Upper lobe of left lung (tissue), 6 donors: Measurements from ENCODE around the gene EML4. TPM values are rescaled to one million over a fixed set of nuclear protein-coding genes. Genes with fewer than 3 reads are reported as not detected.

ENCODE experiments used
- ATAC-seq, 2 donors: fragments of 200-7000 bp; cut with Tn5 transposase; one replicate each; pipeline ENCODE4 v1.9.1; 2022; ENCODE audit warnings: mild to moderate bottlenecking in 2 of 2, moderate library complexity in 2 of 2; ENCODE audit not compliant: low FRiP score in 2 of 2
- DNase-seq, 2 donors: peaks; one replicate each; pipeline ENCODE4 v3.0.0-alpha.2; 2019 to 2020
- H3K27ac ChIP-seq, 4 donors: fragments of 200-600 bp; sonication (generic); one replicate each; pipeline ENCODE4 v1.5.1; 2016 to 2019
- H3K27me3 ChIP-seq, 4 donors: fragments of 200-600 bp; sonication (generic); one replicate each; pipeline ENCODE4 v1.5.1; 2017 to 2019
- H3K36me3 ChIP-seq, 4 donors: fragments of 200-600 bp; sonication (generic); one replicate each; pipeline ENCODE4 v1.5.1; 2016 to 2019
- H3K4me1 ChIP-seq, 4 donors: fragments of 200-600 bp; sonication (generic); one replicate each; pipeline ENCODE4 v1.5.1; 2018 to 2019
- H3K4me3 ChIP-seq, 4 donors: fragments of 200-600 bp; sonication (generic); one replicate each; pipeline ENCODE4 v1.5.1; 2017 to 2019; ENCODE audit warnings: mild to moderate bottlenecking in 2 of 4, moderate library complexity in 1 of 4
- H3K9me3 ChIP-seq, 4 donors: fragments of 200-600 bp; sonication (generic); one replicate each; pipeline ENCODE4 v1.5.1; 2018 to 2019
- CTCF ChIP-seq, 6 experiments: fragments of 450-650 bp in 4 of 6; fragments of 200-600 bp in 2 of 6; sonication (generic) in 2 of 6; IDR thresholded peaks; one replicate each; pipeline ENCODE4 v1.5.1; 2016 to 2019; ENCODE audit warnings: antibody characterized with exemption in 6 of 6
- EP300 ChIP-seq, 4 donors: sonication (generic); formaldehyde crosslinking; IDR thresholded peaks; one replicate each; pipeline ENCODE4 v1.5.1; 2017; ENCODE audit warnings: antibody characterized with exemption in 4 of 4, control low read depth in 2 of 4
- POLR2A ChIP-seq, 4 donors: fragments of 450-650 bp; IDR thresholded peaks; one replicate each; pipeline ENCODE4 v1.5.1; 2016 to 2017; ENCODE audit warnings: antibody characterized with exemption in 4 of 4, mild to moderate bottlenecking in 2 of 4
- POLR2AphosphoS5 ChIP-seq, 2 donors: sonication (generic); formaldehyde crosslinking; IDR thresholded peaks; one replicate each; pipeline ENCODE4 v1.5.1; 2017; ENCODE audit warnings: antibody characterized with exemption in 2 of 2
- WGBS, 2 donors: methylation state at CpG; one replicate each; pipeline ENCODE4 v1.1.5; 2017 to 2018; 5-methylcytosine and 5-hydroxymethylcytosine counted together
- total RNA-seq, 6 donors: library from RNA; depleted of rRNA in 4 of 6; stranded (reverse); fragments of >200 nt in 4 of 6; gene quantifications; one replicate each; pipeline versions ENCODE4 v1.1.0 to v1.2.1, GENCODE V29; 2016 to 2021
- donor health status: DM: no; HTN: no; CAD: no; lungs with moderate emphysema.
- donor health status: DM: no; HTN: yes; CAD: no; lungs with severe emphysema.

EML4 gene
- total RNA-seq, 6 donors from 2014 or later = 42.7 to 96.9 (median 62.0) TPM

GRCh38 chr2:42286268-42286946 lies 117.3 kb downstream of the EML4 start:
- TF ChIP-seq POLR2A (IDR thresholded peaks at IDR 0.05) (no peak), POLR2AphosphoS5 (IDR thresholded peaks at IDR 0.05) (no peak)
- H3K4me3 ChIP-seq = no peak overlapping the region
- H3K27me3 ChIP-seq = no peaks in the 10 kb centered on the region
- WGBS, 2 donors = 98% methylated on average over 2 of the region's 2 CpGs
- no peak for DNase-seq
- no peaks in the 10 kb centered on the region for H3K9me3 ChIP-seq
- ATAC-seq = no peak
- no peak overlapping the region for H3K27ac ChIP-seq
- peaks cover 0 to 51% (median 17%) of the 10 kb centered on the region in 4 donors for H3K36me3 ChIP-seq
- H3K4me1 ChIP-seq = no peaks in the 10 kb centered on the region

GRCh38 chr2:42288811-42289210 lies 119.7 kb downstream of the EML4 start:
- Histone ChIP-seq H3K4me3 (no peak overlapping the region), H3K36me3 (peaks cover 0 to 60% (median 9%) of the 10 kb centered on the region in 4 donors), H3K9me3 (no peaks in the 10 kb centered on the region), H3K27me3 (no peaks in the 10 kb centered on the region), H3K4me1 (no peaks in the 10 kb centered on the region), H3K27ac (no peak overlapping the region)
- ATAC-seq = no peak
- TF ChIP-seq EP300 (IDR thresholded peaks at IDR 0.05) (no peak), POLR2A (IDR thresholded peaks at IDR 0.05) (no peak)
- no peak for DNase-seq
- WGBS, 2 donors = 85 to 91% methylated on average over 1 of the region's 1 CpG

- Histone ChIP-seq H3K4me3 (no peak overlapping the region), H3K36me3 (peaks cover 0 to 60% (median 9%) of the 10 kb centered on the region in 4 donors), H3K4me1 (no peaks in the 10 kb centered on the region), H3K9me3 (no peaks in the 10 kb centered on the region), H3K27me3 (no peaks in the 10 kb centered on the region), H3K27ac (no peak overlapping the region)
- ATAC-seq = no peak
- TF ChIP-seq POLR2A (IDR thresholded peaks at IDR 0.05) (no peak), POLR2AphosphoS5 (IDR thresholded peaks at IDR 0.05) (no peak), CTCF (IDR thresholded peaks at IDR 0.05) (no peak), EP300 (IDR thresholded peaks at IDR 0.05) (no peak)
- 84 to 85% methylated on average over 4 of the region's 4 CpGs for WGBS, 2 donors
- DNase-seq = no peak
Observed at GRCh38 chr2:42289222-42289621, 120.1 kb downstream of the EML4 start.

GRCh38 chr2:42290005-42290404 lies 120.9 kb downstream of the EML4 start:
- TF ChIP-seq POLR2AphosphoS5 (IDR thresholded peaks at IDR 0.05) = no peak
- no peak for TF ChIP-seq EP300 (IDR thresholded peaks at IDR 0.05)
- no peak for TF ChIP-seq POLR2A (IDR thresholded peaks at IDR 0.05)
- no peak for TF ChIP-seq CTCF (IDR thresholded peaks at IDR 0.05)
- whole genome bisulfite sequencing, 2 donors = 97 to 98% methylated on average over 8 of the region's 8 CpGs

GRCh38 chr2:42293019-42293418 lies 123.9 kb downstream of the EML4 start:
- no peak for TF ChIP-seq POLR2AphosphoS5 (IDR thresholded peaks at IDR 0.05)
- TF ChIP-seq EP300 (IDR thresholded peaks at IDR 0.05) = no peak
- no peak for TF ChIP-seq CTCF (IDR thresholded peaks at IDR 0.05)
- no peak for TF ChIP-seq POLR2A (IDR thresholded peaks at IDR 0.05)
- ATAC-seq (no peak), DNase-seq (no peak)
- no peaks in the 10 kb centered on the region for H3K27me3 ChIP-seq
- H3K27ac ChIP-seq = no peak overlapping the region
- no peaks in the 10 kb centered on the region for H3K9me3 ChIP-seq
- peaks cover 0 to 6% (median 2%) of the 10 kb centered on the region in 4 donors for H3K4me1 ChIP-seq
- peaks cover 0 to 60% (median 19%) of the 10 kb centered on the region in 4 donors for H3K36me3 ChIP-seq
- 98% methylated on average over 8 of the region's 8 CpGs for WGBS, 2 donors
- H3K4me3 ChIP-seq = no peak overlapping the region

More at GRCh38 chr2:42290005-42290404, 120.9 kb downstream of the EML4 start:
- Histone ChIP-seq H3K27me3 (no peaks in the 10 kb centered on the region), H3K36me3 (peaks cover 0 to 63% (median 11%) of the 10 kb centered on the region in 4 donors), H3K27ac (no peak overlapping the region), H3K4me1 (no peaks in the 10 kb centered on the region), H3K4me3 (no peak overlapping the region), H3K9me3 (no peaks in the 10 kb centered on the region)
- DNase-seq (no peak), ATAC-seq (no peak)

- WGBS, 2 donors = 83 to 89% methylated on average over 2 of the region's 2 CpGs
- Histone ChIP-seq H3K27me3 (no peaks in the 10 kb centered on the region), H3K27ac (no peak overlapping the region), H3K36me3 (peaks cover 3 to 57% (median 15%) of the 10 kb centered on the region in 4 donors), H3K4me3 (no peak overlapping the region), H3K9me3 (no peaks in the 10 kb centered on the region), H3K4me1 (peaks cover 0 to 6% (median 2%) of the 10 kb centered on the region in 4 donors)
- no peak for TF ChIP-seq EP300 (IDR thresholded peaks at IDR 0.05)
- no peak for TF ChIP-seq POLR2A (IDR thresholded peaks at IDR 0.05)
- no peak for TF ChIP-seq CTCF (IDR thresholded peaks at IDR 0.05)
- no peak for TF ChIP-seq POLR2AphosphoS5 (IDR thresholded peaks at IDR 0.05)
- DNase-seq (no peak), ATAC-seq (no peak)
Observed at GRCh38 chr2:42296226-42296625, 127.1 kb downstream of the EML4 start.
